Loucy (cell line): ENCODE data around the gene ARHGAP25.

Experiments
- H2AFZ ChIP-seq: fragments of 200-600 bp; sonication (generic); 2 replicates; pipeline ENCODE4 v1.6.0; 2016; ENCODE audit warnings: antibody characterized with exemption, mild to moderate bottlenecking, low read length, moderate library complexity
- H3F3A ChIP-seq: fragments of 200-600 bp; 2 replicates; pipeline ENCODE4 v1.6.0; 2016; ENCODE audit warnings: antibody characterized with exemption, low read depth, mild to moderate bottlenecking
- H3K27me3 ChIP-seq: fragments of 200-600 bp; sonication (generic); 2 replicates; pipeline ENCODE4 v1.6.1; 2014; ENCODE audit warnings: low read length, mild to moderate bottlenecking; ENCODE audit not compliant: insufficient read depth, poor library complexity, severe bottlenecking
- H3K36me3 ChIP-seq: fragments of 200-600 bp; sonication (generic); 2 replicates; pipeline ENCODE4 v1.6.1; 2016; ENCODE audit warnings: low read length; ENCODE audit not compliant: insufficient read depth
- H3K4me1 ChIP-seq: fragments of 200-600 bp; sonication (generic); 2 replicates; pipeline ENCODE4 v1.5.1; 2014; ENCODE audit warnings: low read length, mild to moderate bottlenecking; ENCODE audit not compliant: insufficient read depth, poor library complexity, severe bottlenecking
- H3K4me2 ChIP-seq: fragments of 200-600 bp; sonication (generic); 2 replicates; pipeline ENCODE4 v1.6.0; 2014; ENCODE audit warnings: antibody characterized with exemption, low read length, low read depth, mild to moderate bottlenecking; ENCODE audit not compliant: poor library complexity, severe bottlenecking
- H3K4me3 ChIP-seq: fragments of 200-600 bp; sonication (generic); 2 replicates; pipeline ENCODE4 v1.5.1; 2014; ENCODE audit warnings: low read length, mild to moderate bottlenecking, mixed read lengths; ENCODE audit not compliant: poor library complexity, severe bottlenecking
- H3K79me2 ChIP-seq: fragments of 200-600 bp; sonication (generic); 2 replicates; pipeline ENCODE4 v1.6.1; 2014; ENCODE audit warnings: low read length; ENCODE audit not compliant: insufficient read depth
- H3K9ac ChIP-seq: fragments of 200-600 bp; sonication (generic); 2 replicates; pipeline ENCODE4 v1.6.0; 2014; ENCODE audit warnings: mild to moderate bottlenecking, low read depth, low read length, moderate library complexity; ENCODE audit not compliant: poor library complexity, severe bottlenecking
- H3K9me2 ChIP-seq: fragments of 200-600 bp; sonication (generic); replicated peaks from 2 replicates; pipeline ENCODE4 v1.6.1; 2016; ENCODE audit warnings: low read depth, low read length, mixed read lengths
- H3K9me3 ChIP-seq: fragments of 200-600 bp; sonication (generic); 2 replicates; pipeline ENCODE4 v1.6.1; 2014; ENCODE audit warnings: mild to moderate bottlenecking, antibody characterized with exemption, low read length, low read depth; ENCODE audit not compliant: insufficient read depth
- H4K20me1 ChIP-seq: fragments of 200-600 bp; sonication (generic); 2 replicates; pipeline ENCODE4 v1.6.0; 2014; ENCODE audit warnings: antibody characterized with exemption, low read length, mild to moderate bottlenecking; ENCODE audit not compliant: insufficient read depth, poor library complexity, severe bottlenecking
- EZH2phosphoT487 ChIP-seq: fragments of 200-600 bp; IDR thresholded peaks from 2 replicates; pipeline ENCODE4 v1.6.1; 2018; ENCODE audit warnings: antibody characterized with exemption, mild to moderate bottlenecking, moderate library complexity, borderline replicate concordance
- TF ChIP-seq, protein P1 (sequence below): fragments of 200-600 bp; sonication (generic); conservative IDR thresholded peaks from 2 replicates; pipeline ENCODE4 v1.5.1; 2014; ENCODE audit warnings: mild to moderate bottlenecking, antibody characterized with exemption, low read length

The ARHGAP25 gene

GRCh38 chr2:68730828-68731227 lies 3.8 kb upstream of the ARHGAP25 start:
- Histone ChIP-seq H3K27me3 (no peaks in the 10 kb centered on the region), H2AFZ (no peak overlapping the region), H4K20me1 (no peaks in the 10 kb centered on the region), H3K36me3 (no peaks in the 10 kb centered on the region), H3K4me3 (no peak overlapping the region), H3K79me2 (peaks cover 12% of the 10 kb centered on the region), H3K9me2 (no peaks in the 10 kb centered on the region), H3K4me1 (peaks cover 48% of the 10 kb centered on the region), H3K9me3 (no peaks in the 10 kb centered on the region), H3K9ac (no peak overlapping the region), H3F3A (peaks cover 23% of the 10 kb centered on the region), H3K4me2 (no peak overlapping the region)
- TF ChIP-seq, protein P1, sequence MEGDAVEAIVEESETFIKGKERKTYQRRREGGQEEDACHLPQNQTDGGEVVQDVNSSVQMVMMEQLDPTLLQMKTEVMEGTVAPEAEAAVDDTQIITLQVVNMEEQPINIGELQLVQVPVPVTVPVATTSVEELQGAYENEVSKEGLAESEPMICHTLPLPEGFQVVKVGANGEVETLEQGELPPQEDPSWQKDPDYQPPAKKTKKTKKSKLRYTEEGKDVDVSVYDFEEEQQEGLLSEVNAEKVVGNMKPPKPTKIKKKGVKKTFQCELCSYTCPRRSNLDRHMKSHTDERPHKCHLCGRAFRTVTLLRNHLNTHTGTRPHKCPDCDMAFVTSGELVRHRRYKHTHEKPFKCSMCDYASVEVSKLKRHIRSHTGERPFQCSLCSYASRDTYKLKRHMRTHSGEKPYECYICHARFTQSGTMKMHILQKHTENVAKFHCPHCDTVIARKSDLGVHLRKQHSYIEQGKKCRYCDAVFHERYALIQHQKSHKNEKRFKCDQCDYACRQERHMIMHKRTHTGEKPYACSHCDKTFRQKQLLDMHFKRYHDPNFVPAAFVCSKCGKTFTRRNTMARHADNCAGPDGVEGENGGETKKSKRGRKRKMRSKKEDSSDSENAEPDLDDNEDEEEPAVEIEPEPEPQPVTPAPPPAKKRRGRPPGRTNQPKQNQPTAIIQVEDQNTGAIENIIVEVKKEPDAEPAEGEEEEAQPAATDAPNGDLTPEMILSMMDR: no peak
- no peak for TF ChIP-seq EZH2phosphoT487

GRCh38 chr2:68732036-68732932 lies 2.3 kb upstream of the ARHGAP25 start:
- Histone ChIP-seq H3K4me2 (no peak overlapping the region), H3K27me3 (no peaks in the 10 kb centered on the region), H3K79me2 (peaks cover 26% of the 10 kb centered on the region), H3K36me3 (no peaks in the 10 kb centered on the region), H3K9me2 (no peaks in the 10 kb centered on the region), H3K9ac (no peak overlapping the region), H3F3A (peaks cover 11% of the 10 kb centered on the region), H4K20me1 (no peaks in the 10 kb centered on the region), H3K4me1 (peaks cover 51% of the 10 kb centered on the region), H3K9me3 (no peaks in the 10 kb centered on the region), H3K4me3 (no peak overlapping the region), H2AFZ (no peak overlapping the region)
- TF ChIP-seq, protein P1: no peak
- TF ChIP-seq EZH2phosphoT487: no peak

- Histone ChIP-seq H3K9me3 (no peaks in the 10 kb centered on the region), H3K27me3 (no peaks in the 10 kb centered on the region), H3K36me3 (no peaks in the 10 kb centered on the region), H3K79me2 (peaks cover 37% of the 10 kb centered on the region), H3K9me2 (no peaks in the 10 kb centered on the region), H2AFZ (no peak overlapping the region), H4K20me1 (no peaks in the 10 kb centered on the region), H3K4me3 (no peak overlapping the region), H3F3A (peaks cover under 1% of the 10 kb centered on the region; the same call in 1 of the 2 replicates), H3K4me1 (peaks cover 52% of the 10 kb centered on the region), H3K4me2 (peak overlapping the region; percentile 92), H3K9ac (peak overlapping the region; percentile 84)
- no peak for TF ChIP-seq EZH2phosphoT487
- TF ChIP-seq, protein P1: no peak
Observed at GRCh38 chr2:68733365-68733764, 1.2 kb upstream of the ARHGAP25 start.
